IPS-18a (cell line): ENCODE results near the gene ZNF566.

Experiments used
- H3K27ac ChIP-seq: one replicate; pipeline ENCODE4 v1.5.1; 2013; ENCODE audit warnings: low read length
- H3K27me3 ChIP-seq: one replicate; pipeline ENCODE4 v1.6.1; 2013; ENCODE audit warnings: mild to moderate bottlenecking, low read length; ENCODE audit not compliant: control insufficient read depth, insufficient read depth
- H3K36me3 ChIP-seq: one replicate; pipeline ENCODE4 v1.6.1; 2013; ENCODE audit warnings: low read depth, low read length; ENCODE audit not compliant: control insufficient read depth
- H3K4me1 ChIP-seq: one replicate; pipeline ENCODE4 v1.6.1; 2013; ENCODE audit warnings: low read depth, low read length; ENCODE audit not compliant: control insufficient read depth
- H3K4me3 ChIP-seq: one replicate; pipeline ENCODE4 v1.5.1; 2013; ENCODE audit warnings: low read length
- H3K9ac ChIP-seq: one replicate; pipeline ENCODE4 v1.6.1; 2013; ENCODE audit warnings: mild to moderate bottlenecking, low read length, moderate library complexity
- H3K9me3 ChIP-seq: one replicate; pipeline ENCODE4 v1.6.1; 2013; ENCODE audit warnings: low read depth, low read length; ENCODE audit not compliant: control insufficient read depth

The ZNF566 gene

DNA sequence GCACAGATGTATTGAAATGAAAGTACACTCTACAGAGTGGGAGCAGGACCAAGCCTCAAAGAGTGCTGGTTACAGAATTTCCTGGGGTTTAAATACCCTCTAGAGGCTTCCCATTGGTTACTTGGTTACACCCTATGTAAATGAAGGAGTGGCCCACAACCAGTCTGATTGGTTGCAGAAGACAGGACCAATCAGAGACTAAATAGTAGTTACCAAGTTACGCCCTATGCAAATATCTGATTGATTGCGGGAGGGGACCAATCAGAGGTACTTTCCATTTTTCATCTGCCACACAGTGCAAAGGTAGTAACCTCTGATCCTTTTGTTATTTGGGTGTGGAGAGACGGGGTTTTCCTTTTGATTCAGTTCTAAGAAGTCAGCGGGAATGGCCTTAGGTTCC is 65.4 kb downstream of the ZNF566 start:
- no peaks in the 10 kb centered on the region for H3K9me3 ChIP-seq
- H3K27me3 ChIP-seq, result peaks cover 3% of the 10 kb centered on the region
- no peaks in the 10 kb centered on the region for H3K36me3 ChIP-seq
- no peak overlapping the region for H3K9ac ChIP-seq
- no peak overlapping the region for H3K4me3 ChIP-seq
- no peaks in the 10 kb centered on the region for H3K4me1 ChIP-seq
- no peak overlapping the region for H3K27ac ChIP-seq

DNA sequence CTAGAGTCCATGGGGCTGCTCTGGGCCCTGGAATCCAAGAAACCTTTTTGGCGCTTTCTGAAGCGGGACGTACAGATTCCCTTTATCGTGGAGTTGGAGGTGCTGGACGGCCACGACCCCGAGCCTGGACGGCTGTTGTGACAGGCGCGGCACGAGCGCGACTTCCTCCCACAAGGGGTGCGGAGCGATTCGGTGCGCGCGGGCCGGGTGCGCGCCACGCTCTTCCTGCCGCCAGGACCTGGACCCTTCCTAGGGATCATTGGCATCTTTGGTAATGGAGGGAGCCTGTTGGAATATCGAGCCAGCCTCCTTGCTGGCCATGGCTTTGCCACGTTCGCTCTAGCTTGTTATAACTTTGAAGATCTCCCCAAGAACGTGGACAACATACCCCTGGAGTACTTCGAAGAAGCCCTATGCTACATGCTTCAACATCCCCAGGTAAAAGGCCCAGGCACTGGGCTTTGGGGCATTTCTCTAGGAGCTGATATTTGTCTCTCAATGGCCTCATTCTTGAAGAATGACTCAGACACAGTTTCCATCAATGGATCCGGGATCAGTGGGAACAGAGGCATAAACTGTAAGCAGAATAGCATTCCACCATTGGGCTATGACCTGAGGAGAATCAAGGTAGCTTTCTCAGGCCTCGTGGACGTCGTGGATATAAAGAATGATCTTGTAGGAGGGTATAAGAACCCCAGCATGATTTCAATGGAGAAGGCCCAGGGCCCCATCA is 67.4 kb downstream of the ZNF566 start:
- H3K4me3 ChIP-seq, result no peak overlapping the region
- no peaks in the 10 kb centered on the region for H3K36me3 ChIP-seq
- H3K27me3 ChIP-seq, result peaks cover 4% of the 10 kb centered on the region
- no peaks in the 10 kb centered on the region for H3K4me1 ChIP-seq
- H3K27ac ChIP-seq, result no peak overlapping the region
- H3K9ac ChIP-seq, result no peak overlapping the region
- H3K9me3 ChIP-seq, result no peaks in the 10 kb centered on the region

DNA sequence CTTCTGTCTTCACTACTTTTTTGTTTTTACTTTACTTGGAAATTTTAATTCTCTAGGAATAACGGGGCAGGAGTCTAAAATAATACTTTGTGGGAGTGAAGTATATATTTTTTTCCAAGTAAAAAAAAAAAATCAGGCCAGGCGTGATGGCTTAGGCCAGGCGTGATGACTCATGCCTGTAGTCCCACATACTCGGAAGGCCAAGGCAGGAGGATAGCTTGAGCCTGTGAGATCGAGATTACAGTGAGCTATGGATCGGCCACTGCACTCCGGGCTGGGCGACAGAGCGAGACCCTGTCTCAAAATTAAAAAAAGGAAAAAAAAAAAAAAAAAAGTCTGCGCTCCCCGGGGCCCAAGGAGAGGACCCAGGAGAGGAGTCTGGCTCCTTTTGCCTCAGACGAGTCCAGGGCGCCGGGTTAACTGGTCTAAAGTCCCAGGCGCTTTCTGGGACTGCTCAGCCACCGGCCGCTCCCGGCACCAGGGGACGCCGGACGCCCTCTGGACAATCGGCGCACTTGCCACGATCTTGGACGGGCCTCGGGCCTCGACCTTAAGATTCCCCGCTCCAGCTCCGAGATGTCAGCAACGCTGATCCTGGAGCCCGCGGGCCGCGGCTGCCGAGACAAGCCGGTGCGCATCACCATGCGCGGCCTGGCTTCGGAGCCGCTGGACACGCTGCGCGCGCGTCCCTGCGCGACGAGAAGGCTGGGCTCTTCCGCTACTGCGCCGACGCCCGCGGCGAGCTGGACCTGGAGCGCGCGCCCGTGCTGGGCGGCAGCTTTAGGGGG is 68.2 kb downstream of the ZNF566 start:
- Histone ChIP-seq H3K36me3 (no peaks in the 10 kb centered on the region), H3K4me3 (no peak overlapping the region), H3K27ac (no peak overlapping the region), H3K9me3 (no peaks in the 10 kb centered on the region), H3K9ac (no peak overlapping the region), H3K27me3 (peaks cover 4% of the 10 kb centered on the region), H3K4me1 (no peaks in the 10 kb centered on the region)

DNA sequence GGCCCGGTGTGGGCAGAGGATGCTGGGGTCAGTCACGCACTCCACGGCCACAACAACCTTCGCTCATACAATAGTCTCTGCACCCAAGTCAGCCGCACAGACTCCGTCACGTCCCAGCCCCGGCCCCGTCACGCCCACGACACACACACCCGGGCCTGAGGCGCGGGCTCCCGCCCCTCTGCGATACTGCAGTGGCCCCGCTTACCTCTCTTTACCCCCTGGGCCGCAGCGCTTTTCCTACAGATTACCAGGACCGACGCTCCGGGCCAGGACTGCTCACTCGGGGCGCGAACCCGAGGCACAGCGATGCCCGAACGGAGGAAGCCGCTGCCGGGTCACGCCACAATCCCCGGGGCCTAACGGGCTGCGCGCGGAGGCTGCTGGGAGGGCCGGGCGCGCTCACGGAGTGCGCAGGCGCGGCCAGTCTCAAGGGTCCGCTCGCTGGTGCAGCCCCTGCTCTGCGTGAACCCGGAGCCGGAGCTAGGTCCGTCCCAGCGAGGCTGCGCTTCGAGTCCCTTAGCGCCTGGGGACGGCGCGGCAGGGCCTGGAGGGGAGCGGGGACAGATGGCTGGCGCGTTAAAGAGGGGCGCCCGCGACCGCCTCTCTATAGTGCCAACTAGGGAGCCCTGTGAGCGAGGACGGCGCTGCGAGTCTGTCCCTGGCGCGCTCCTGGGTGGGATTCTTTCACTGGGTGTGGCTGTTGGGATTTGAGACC is 70.9 kb downstream of the ZNF566 start, which contains the start of gene ZFP82:
Gene ZFP82 (minus strand): TSS at position 358 of the 715 bp plus-strand sequence. CDS start 8,855 bp downstream, outside the sequence.
- Histone ChIP-seq H3K27me3 (peaks cover 4% of the 10 kb centered on the region), H3K9me3 (no peaks in the 10 kb centered on the region), H3K27ac (no peak within 1 kb of the TSS), H3K36me3 (peaks cover 5% of the 10 kb centered on the region), H3K9ac (peak within 1 kb of the TSS; percentile 82), H3K4me1 (no peaks in the 10 kb centered on the region), H3K4me3 (peak within 1 kb of the TSS; percentile 85)

DNA sequence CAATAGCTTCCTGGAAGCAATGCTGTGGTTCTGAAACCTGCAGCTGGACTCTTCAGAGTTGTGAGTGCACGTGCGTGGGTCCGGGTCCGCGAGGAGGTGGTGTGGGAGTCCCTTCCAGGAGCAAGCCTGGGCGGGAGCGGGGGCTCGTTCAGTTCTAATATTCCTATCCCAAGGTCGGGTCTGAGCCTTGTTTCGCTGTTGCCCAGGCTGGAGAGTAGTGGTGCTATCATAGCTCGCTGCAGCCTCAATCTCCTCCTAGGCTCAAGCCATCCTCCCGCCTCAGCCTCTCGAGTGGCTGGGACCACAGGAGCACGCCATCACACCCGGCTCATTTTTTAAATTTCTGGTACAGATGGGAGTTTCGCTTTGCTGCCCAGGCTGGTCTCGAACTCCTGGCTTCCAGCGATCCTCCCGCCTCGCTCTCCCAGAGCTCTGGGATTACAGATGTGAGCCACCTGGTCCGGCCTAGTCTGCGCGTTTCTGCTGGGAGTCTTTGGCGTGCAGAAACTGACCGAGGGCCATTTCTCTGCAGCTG is 71.5 kb downstream of the ZNF566 start:
- peak overlapping the region; percentile 82 for H3K9ac ChIP-seq
- H3K27ac ChIP-seq, result no peak overlapping the region

DNA sequence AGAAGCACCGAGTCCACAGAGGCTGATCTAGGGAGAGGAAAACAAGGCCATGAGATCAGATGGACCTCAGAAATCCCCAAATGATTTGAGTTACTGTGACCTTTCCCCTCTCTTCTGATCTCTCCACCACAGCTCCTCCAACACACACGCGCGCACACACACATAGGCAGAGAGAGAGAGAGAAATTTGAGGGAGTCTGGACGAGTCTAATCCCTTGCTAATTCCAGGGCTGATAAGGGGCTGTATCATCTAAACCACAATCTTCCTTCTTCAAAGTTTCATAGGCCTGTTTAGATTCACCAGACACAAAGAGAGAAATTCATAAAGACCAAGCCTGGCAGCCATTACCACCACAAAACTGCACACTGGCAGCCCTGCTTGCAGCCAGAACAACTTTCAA is 79.5 kb downstream of the ZNF566 start:
- peaks cover 47% of the 10 kb centered on the region for H3K36me3 ChIP-seq
- no peaks in the 10 kb centered on the region for H3K27me3 ChIP-seq
- H3K9me3 ChIP-seq, result no peaks in the 10 kb centered on the region
- no peak overlapping the region for H3K9ac ChIP-seq
- no peaks in the 10 kb centered on the region for H3K4me1 ChIP-seq
- H3K27ac ChIP-seq, result no peak overlapping the region
- no peak overlapping the region for H3K4me3 ChIP-seq

More for the DNA sequence above, 71.5 kb downstream of the ZNF566 start:
- Histone ChIP-seq H3K4me1 (no peaks in the 10 kb centered on the region), H3K4me3 (peak overlapping the region; percentile 85), H3K9me3 (no peaks in the 10 kb centered on the region), H3K36me3 (peaks cover 10% of the 10 kb centered on the region), H3K27me3 (peaks cover 4% of the 10 kb centered on the region)

DNA sequence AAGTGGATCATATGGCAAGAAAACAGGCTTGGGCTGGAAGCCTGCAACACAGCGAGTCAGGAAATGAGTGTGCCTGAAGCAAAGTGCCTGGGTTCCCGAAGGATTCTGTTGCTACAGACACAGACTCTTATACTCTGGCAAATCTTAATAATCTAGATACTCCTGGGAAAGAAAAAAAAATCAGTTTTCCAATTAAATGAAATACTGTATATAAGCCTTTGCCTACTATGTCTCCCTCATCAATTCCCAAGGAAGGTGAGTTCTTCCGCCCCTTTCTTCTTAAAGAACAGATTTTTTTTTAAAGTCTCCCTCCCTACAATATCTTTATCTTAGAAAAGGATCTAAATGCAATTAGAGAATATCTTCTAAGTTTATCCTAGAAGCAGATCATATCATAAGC is 81.3 kb downstream of the ZNF566 start:
- H3K4me1 ChIP-seq, result no peaks in the 10 kb centered on the region
- no peaks in the 10 kb centered on the region for H3K9me3 ChIP-seq
- no peak overlapping the region for H3K9ac ChIP-seq
- H3K27ac ChIP-seq, result no peak overlapping the region
- H3K27me3 ChIP-seq, result no peaks in the 10 kb centered on the region
- no peak overlapping the region for H3K4me3 ChIP-seq
- peaks cover 53% of the 10 kb centered on the region for H3K36me3 ChIP-seq

DNA sequence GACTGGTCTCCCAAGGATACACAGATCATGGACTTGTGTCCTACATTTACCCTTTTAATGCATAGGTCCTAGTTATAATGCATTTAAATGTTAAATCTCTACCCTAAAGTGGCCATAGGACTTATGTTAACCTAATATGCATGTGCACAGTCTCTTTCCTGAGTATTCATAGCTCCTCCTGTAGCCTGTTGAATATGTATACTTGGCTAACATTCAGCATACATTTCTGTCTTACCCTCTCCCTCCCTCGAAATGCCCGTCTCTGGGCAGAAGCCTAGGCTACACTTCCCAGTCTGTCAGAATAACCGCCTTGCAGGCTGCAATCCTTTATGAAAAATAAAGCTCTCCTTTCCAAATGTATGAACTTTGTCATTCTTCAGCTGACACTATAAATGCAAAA is 84.9 kb downstream of the ZNF566 start:
- Histone ChIP-seq H3K4me3 (no peak overlapping the region), H3K9ac (no peak overlapping the region), H3K4me1 (no peaks in the 10 kb centered on the region), H3K36me3 (peaks cover 67% of the 10 kb centered on the region), H3K27ac (no peak overlapping the region), H3K9me3 (no peaks in the 10 kb centered on the region), H3K27me3 (no peaks in the 10 kb centered on the region)

DNA sequence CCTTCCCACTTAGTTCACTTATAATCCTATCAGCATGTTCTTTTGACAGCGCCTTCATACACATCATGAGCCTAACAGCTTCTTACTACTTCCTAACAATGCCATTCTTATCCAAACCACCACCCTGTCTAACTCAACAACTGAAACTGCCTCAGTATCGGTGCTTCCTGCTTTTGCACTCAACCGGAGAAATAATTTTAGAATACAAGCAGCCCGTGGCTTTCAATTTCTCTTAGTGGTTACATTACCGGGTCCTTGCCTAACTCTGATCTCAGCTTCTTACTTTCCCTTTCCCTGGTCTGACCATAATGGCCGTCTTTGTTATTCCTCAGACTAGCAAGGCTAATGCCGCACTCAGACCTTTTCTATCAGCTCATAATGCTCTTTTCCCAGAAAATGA is 87.9 kb downstream of the ZNF566 start:
- H3K9me3 ChIP-seq, result peaks cover 4% of the 10 kb centered on the region
- H3K9ac ChIP-seq, result no peak overlapping the region
- peaks cover 51% of the 10 kb centered on the region for H3K36me3 ChIP-seq
- H3K4me1 ChIP-seq, result no peaks in the 10 kb centered on the region
- no peak overlapping the region for H3K27ac ChIP-seq
- H3K4me3 ChIP-seq, result no peak overlapping the region
- no peaks in the 10 kb centered on the region for H3K27me3 ChIP-seq

DNA sequence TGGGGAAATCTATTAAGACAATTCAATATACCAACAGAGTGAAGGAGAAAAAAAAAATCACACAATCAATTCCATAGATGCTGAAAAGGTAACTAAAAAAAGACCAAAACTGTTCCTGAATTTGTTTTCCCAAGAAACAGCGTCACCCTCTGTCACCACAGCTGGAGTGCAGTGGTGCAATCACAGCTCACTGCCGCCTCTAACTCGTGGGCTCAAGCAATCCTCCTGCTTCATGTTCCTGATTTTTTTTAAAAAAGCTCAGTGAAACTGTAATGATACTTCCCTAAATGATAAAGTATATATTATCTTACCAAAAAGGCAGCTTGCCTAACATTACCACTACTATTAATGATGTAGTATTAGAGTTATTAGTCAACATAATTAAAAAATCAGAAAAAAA is 90.8 kb downstream of the ZNF566 start:
- no peaks in the 10 kb centered on the region for H3K27me3 ChIP-seq
- peaks cover 47% of the 10 kb centered on the region for H3K36me3 ChIP-seq
- H3K9me3 ChIP-seq, result peaks cover 22% of the 10 kb centered on the region
- H3K4me1 ChIP-seq, result no peaks in the 10 kb centered on the region
- no peak overlapping the region for H3K4me3 ChIP-seq
- no peak overlapping the region for H3K27ac ChIP-seq
- H3K9ac ChIP-seq, result no peak overlapping the region
